HG03280 (cell line): Measurements from ENCODE around the gene EIF2AK2.

Source experiments
- ATAC-seq: cut with Tn5 transposase; IDR thresholded peaks from one replicate; pipeline ENCODE4 v1.9.1; 2021; ENCODE audit warnings: mild to moderate bottlenecking, moderate library complexity; ENCODE audit not compliant: unreplicated experiment

The EIF2AK2 gene

DNA sequence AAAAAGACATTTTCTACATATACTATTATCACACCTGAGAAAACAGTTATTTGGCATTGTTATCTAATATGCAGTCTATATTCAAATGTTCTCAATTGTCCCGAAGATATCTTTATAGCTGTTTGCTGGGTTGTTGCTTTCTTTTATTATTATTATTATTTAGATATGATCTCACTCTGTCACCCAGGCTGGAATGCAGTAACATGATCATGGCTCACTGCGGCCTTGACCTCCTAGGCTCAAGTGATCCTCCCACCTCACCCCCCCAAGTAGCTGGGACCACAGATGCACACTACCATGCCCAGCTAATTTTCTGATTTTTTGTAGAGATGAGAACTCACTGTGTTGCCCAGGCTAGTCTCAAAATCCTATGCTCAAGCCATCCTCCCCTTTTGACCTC is 52.6 kb downstream of the EIF2AK2 start:
- ATAC-seq, result no peak

DNA sequence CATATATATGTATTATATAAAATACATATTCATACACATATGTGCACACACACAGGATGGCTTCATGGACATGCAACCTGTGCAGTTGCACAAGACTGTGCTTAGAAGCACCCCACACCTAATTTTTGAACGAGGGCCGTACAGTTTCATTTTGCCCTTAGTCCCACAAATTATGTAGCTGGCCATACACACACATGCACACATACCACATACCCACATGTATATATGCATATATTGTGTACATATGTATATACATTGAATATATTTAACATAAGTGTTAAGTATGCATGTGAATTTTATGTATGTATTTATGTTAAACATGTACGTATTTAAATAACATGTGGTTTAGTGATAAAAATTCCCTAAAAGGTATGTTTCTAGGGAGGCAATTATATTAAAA is 54.2 kb downstream of the EIF2AK2 start:
- no peak for ATAC-seq

DNA sequence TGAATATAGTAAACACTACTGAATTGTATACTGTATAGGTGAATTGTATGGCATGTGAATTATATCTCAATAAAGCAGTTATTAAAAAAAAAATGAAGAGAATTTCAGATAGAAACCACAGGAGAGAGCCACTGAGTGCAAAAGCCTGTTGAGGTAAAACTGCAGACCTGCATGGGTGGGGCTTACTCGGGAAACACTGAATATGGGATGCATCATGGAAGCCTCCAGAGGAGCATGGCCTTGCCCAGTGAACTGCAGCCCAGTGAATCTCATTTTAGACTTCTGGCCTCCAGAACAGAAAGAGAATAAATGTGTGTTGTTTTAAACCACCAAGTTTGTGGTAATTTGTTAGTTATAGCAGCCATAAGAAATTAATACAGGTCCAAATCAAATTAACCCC is 56.7 kb downstream of the EIF2AK2 start:
- no peak for ATAC-seq

DNA sequence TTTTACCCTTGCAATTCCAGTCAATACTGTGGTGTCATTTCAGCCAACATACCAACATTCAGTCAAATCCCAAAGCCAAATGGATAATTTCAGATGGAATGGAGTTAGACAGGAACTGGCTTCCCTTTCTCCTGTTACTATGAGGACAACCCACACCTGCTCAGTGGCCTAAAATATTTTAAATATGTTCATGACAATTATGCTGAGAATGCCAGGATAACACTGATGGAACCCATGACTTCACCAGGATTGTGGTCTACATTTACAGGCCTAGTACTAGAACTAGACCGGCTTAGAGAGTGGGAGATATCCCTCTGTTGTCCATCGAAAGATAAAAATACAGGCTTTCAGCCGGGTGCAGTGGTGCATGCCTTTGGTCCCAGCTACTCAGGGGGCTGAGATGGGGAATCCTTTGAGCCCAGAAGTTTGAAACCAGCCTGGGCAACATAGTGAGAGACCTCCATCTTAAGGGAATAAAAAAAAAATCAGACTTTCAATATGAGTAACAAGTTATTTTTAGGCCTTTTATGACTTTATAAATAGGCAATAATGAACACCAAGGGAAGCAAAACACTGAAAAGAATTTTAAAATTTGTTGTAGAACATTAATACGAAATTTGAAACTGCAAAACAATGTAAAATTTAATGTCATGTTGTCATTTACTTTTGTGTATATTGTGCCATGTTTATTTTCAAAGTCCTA is 58.2 kb downstream of the EIF2AK2 start:
- no peak for ATAC-seq

DNA sequence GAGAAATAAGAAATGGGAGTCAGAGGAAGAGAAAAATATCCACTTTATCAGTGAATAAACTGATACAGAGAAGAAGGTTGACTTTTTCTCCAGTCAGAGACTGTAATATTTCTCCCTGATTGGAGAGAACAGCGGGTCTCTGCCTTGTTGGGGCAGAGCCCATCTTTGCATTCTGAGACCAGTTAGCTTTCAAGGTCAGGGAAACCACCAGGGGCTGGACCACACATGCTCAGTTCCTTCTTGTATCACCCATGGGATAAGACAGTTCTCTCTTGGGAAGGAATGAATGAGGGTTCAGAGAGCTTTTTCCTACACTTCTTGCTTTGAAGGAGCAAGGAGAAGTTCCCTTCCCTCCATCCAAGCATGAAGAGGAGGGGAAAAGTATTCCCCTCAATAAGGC is 60.2 kb downstream of the EIF2AK2 start:
- no peak for ATAC-seq

DNA sequence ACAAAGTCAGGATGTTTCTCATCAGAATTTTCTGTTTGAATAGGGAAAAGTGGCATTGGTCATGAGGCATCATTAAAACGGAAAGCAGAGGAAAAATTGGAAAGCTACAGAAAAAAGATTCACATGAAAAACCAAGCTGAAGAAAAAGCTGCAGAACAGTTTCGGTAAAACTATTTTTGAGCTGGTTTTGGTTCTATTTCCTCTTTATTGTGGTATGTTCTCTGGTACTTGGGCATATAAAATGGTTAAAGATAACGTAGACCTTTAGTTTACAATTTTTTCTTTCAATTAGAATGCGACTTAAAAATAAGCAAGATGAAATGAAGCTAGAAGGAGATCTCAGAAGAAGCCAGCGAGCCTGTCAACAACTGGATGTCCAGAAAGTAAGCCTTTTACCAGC is 64.9 kb downstream of the EIF2AK2 start:
- peak; percentile 54 for ATAC-seq

DNA sequence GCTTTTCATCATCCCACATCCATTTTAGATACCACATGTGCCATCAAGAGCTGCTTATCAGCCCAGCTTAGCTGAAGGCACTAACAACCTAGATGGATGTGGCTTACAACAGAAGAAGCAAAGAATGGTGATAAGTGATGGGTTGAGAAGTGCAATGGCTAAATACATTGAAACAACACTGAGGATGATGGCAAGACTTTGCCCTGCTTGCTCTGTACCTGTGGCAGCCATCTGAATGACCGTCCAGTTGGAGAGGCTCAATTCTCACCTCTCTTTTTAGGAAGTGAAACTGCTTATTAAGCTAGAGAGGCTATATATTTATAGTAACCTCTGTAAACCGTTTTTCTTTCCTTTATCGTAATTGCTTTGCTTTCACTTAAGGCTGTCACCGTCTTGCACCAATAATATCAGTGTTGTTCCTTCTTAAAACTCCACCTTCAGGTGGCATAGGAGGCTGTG is 66.7 kb downstream of the EIF2AK2 start:
- peak; percentile 81 for ATAC-seq

DNA sequence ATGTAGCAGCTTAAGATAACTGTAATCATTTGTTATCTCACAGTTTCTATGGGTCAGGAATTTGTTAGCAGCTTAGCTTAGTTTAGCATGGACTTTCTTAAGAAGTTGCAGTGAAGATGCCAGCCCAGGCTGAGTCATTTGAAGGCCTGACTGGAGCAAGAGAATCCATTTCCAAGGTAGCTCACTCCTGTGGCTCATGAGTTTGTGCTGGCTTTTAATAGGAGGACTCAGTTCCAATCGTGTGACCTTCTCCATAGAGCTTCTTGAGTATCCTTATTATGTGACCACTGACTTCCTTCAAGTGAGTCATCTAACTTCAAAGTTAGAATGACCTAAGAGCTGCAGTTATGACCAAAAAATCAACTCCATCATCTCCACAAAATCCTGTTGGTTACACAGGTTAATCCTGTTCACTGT is 71.0 kb downstream of the EIF2AK2 start:
- no peak for ATAC-seq

DNA sequence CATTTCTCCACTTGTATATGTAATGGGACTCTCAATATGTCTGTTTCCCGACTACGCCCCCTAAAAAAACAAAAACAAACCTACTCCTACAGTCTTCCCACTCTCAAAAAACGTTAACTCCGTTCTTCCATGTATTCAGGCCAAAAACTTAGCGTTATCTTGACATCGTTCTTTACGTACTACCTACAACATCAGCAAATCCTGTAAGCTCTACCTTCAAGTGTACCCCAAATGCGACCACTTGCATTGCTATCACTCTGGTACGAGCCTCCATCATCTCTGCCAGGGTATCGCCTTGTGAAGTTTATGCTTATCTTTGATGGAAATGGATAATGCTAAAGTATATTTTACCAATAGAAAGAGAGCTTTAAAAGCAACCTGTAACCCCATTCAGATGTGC is 72.0 kb downstream of the EIF2AK2 start:
- no peak for ATAC-seq

DNA sequence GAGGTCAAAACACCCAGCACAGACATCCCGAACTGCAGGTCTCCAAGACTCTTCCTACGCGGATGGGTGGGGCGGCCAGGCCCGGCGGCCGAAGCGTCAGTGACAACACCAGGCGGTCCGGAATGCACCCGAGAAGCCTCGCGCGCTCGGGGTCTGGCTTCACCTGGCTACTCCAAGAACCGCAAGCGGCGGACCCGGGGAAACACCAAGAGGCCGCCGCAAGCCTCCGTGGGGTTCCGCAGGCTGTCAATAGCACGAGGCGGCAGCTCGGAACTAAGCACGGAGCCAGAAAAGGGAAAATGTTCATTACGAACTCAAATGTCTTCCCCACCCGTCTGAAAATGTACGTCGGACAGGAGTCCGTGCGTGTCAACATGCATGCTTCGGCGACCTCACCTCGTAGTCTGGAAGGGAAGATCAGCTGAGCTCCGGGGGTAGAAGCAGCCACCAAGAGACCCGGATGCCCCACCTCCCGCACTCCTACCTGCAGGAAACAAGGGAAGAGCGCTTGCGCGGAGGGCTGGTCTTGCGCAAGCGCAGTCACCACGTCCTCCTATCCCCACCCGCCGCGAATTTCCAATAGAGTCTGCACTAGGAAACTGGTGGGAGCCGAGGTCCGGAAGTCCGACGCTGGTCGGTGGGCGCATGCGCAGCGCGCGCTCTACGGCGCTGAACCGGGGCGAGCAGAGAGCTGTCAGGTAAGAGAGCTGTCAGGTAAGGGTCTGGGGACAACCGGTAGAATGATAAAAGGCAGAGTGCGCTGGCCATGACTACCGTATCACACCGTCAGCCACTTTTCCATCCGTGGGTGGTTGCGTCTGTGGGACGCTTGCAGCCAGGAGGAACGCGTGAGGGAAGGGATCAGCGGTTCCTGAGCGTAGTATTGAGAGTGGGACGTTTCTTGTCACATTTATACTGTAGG is 72.6 kb downstream of the EIF2AK2 start, which contains the start of the genes GPATCH11 and HEATR5B:
TSS of gene GPATCH11 (plus strand) at position 646 of the 922 bp plus-strand sequence. CDS start 3,864 bp downstream, outside the sequence.
TSS of gene HEATR5B (minus strand) at position 500 of the 922 bp plus-strand sequence. CDS start 958 bp downstream, outside the sequence.
- peak; percentile 78 for ATAC-seq

DNA sequence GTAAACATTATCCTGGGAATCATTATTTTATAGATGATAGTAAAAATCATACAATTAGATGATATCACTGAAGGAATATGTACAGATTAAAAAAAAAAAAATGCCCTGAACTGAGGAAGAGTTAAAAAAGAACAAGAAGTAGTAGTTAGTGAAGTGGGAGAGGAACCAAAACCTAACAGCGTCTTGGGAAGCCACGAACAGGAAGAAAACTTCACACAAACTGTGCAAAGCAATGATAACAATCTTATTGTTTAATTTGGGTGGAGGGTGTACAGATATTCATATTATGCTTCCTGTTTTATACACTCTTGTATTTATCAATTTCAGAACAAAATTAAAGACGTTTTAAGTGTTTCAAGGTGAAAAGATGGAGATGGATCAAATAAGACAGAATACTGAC is 76.1 kb downstream of the EIF2AK2 start:
- ATAC-seq, result no peak

DNA sequence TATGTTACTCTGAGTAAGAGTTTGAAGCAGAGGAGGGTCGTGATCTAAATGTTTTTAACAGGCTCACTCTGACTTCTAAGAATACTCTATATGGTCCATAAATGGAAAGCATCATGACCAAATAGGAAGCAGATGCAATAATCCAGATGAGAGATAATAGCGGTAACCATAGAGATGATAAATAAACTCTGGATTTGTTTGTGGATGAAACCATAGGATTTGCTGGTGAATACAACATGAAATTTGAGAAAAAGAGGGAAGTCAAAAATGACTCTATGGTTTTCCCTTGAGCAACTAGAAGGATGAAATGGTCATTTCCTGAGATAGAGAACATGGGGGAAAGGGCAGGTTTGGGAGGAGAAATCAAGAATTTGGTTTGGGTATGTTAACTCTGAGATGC is 76.5 kb downstream of the EIF2AK2 start:
- ATAC-seq, result no peak

DNA sequence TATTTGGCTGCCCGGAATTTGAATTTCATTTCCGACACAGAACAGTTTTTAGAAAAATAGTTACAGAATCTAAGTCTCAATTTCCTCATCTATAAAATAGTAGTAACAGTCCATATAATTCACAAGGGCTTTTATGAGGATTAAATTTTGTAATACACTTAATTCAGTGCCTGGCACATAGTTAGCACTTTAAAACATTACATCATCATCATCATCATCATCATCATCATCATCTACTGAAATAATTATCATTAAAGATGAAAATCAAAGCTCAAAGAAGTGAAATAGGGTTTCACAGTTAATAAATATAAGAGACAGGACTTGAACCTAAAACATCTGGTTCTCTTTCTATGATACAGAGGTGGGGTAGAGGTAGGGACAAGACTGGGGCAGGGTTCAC is 85.8 kb downstream of the EIF2AK2 start:
- no peak for ATAC-seq

DNA sequence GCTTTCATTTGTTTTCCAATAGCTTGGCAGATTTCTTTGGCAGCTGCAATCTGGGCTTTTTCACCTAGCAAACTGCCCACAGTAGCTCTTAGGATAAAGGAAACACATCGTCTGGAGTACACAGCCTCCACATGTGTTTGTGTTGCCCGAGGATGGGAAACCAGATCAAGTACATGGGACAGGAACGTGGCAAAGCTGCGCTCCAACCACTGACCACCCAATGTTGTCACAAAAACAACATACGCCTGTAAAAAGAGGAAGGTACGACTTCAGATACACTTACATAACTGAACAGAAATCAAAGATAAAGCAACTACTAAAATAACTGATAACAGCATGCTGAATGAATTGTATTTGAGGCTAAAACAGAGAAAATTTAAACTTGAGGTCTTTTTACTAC is 88.1 kb downstream of the EIF2AK2 start:
- no peak for ATAC-seq

DNA sequence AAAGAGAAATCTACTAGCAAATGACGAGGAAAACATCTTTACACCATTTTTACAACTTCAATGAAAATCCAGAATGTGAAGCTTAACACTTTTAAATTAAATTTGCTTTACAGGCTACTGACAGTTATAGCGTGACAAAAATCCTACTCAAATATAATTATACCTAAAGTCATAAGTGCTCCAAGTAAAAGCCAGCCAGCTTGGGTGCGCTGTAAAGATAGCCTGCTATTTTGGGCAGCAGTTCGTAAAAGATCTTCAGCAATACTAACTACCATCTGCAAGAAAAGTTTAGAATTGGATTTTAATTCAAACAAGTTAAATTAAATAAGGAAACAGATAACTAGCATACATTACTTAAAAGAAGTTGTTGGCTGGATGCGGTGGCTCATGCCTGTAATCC is 95.0 kb downstream of the EIF2AK2 start:
- no peak for ATAC-seq

DNA sequence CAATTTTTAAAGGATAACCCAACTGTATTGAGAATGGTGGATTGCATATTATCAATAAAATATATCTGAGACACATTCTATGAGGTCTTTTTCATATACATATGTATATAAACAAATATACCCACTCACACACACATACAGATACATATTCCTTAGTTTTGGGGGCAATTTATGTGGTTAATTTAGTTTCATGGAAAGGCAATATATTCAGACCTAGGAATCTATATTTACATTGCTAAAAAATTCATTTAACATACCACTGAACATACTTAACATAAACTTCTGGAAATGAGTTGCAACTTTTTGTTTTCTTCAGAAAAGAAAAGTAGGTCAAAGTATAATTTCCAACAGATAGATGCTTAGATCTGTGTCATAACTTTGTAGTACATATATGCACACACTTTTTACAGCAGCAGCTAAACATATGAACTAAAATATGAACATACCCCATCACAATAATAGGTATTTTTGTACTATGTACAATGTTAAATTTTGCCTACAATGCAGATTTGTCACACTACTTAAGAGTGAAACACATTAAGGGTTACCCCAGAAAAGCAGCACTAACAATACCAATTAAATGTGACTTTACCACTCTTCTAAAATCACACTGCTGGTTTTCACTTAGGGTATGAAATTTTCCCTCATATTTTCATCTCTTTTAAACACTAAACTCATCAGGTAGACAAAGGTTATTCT is 95.6 kb downstream of the EIF2AK2 start:
- no peak for ATAC-seq

DNA sequence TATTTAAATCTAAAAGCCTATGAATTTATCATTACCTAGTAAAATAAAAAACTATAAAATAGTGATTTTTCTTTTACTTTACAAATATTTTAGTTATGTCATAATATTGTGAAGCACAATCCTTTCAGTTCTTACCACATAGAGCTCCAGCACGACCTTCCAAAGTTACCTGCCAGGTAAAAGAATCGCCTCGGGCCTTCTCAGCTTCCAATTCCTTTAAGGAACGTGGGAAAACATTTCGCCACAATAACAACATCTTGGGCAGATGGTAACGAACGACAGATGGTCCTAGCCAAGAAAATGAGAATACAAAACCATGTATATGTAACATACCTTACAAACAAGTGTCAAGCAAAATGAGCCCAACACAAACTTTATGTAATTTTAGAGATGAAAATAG is 96.3 kb downstream of the EIF2AK2 start:
- no peak for ATAC-seq

DNA sequence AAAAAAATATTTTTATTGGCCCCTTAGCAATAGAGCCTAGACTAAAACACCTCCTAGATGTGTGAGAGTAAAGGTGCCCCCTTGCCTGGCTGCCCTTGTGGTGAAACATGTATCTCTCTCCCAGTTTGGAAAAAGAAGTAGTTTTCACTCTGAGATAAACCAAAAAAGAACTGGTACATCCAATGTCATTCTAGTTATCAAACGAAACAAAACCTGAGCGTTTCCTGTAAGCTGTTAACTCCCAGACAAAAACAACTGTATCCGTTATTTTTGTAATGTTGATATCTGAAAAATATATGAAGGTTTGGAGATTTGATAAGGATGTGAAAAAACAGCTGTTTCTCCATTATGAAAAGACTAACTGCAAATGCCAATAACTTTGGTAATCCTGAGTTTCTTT is 96.9 kb downstream of the EIF2AK2 start:
- no peak for ATAC-seq

DNA sequence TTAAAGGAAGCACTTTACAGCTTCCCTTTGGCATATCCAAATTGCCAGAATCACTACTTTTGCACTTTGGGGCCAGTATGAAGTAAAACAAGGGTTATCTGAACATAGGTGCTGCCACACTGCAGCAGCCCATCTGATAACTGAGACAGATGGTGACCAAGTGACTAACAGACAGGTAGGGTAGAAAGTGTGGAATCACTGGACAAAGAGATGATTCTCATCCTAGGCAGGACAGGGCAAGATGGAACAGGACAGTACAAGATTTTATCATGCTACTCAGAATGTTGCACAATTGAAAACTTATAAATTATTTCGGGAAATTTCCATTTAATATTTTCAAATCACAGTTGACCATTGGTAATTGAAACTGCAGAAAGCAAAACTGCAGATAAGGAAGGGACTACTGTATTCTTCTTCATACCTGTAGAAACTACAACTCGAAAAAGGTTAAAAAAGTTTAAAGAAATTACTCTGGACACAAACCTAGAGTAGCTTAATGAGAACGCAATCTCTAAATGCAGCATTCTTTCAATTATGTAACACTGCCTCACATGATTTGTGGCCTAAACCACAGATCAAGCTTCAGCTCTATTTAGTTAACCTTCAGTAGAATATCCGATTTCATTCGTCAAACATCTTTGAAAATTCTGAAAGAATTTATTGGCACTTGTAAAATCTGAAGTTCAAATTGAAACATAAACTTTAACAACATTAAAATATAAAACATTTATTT is 104.0 kb downstream of the EIF2AK2 start:
- ATAC-seq, result no peak
